Measurements from ENCODE around the gene PKMYT1.
"Not testable (repeated sequence)": the region's sequence is repeated elsewhere in the genome, so short reads cannot be mapped to it uniquely, and the experiment has no call there.

PKMYT1 gene

DNA sequence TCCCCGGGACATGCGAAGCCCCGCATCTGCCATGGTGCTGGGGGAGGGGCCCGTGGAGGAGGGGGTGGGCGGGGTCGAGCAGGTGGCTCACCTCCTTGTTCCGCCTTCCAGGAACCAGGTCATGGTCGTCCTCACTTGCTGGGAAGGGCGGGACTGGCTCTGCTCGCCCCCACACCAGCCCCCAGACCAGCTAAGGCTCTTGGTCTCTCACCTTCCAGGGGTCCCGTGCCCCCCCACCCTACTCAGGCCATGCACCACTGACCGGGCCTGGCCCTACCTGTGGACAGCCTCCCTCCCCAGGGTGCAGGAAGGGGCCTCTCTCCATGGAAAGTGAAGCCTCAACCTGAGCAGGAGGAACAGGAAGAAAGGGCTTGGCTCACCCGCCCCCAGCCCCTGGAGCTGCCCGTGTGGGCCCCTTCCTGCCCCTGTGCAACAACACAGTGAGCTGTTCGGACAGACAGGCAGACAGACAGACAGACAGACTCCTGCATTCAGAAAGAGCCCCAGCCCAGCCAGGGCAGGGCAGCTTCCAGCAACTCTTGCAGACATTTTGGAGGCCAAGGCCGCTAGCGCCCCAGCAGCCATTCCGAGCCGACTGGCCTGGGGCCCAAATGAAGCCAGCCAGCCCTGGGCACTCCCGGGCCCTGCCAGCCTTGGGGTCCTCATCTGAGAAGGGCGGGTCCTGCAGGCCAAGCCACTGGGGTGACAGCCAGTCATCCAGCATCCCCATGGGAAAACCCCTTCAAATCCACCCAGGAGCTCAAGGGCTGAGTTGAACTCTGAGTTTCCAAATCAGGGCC, 24.3 kb downstream of the PKMYT1 start:
- no peak for DNase-seq

DNA sequence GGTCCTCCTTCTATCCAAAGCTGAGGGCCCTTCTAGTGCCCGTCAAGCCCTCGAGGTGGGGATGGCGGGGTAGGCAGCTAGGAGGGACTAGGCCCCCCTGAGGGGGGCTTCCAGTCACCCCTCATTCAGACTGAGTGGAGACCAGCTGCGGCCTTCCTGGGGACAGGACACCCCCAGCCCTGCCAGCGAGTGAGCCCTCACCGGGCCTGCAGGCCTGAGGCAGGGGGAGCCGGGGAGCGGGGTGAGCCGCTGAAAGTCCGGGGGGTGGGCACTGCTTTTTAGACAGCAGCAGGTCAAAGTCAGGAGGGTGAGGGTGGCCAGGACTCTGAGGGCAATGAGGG, 24.8 kb downstream of the PKMYT1 start:
- no peak for DNase-seq

DNA sequence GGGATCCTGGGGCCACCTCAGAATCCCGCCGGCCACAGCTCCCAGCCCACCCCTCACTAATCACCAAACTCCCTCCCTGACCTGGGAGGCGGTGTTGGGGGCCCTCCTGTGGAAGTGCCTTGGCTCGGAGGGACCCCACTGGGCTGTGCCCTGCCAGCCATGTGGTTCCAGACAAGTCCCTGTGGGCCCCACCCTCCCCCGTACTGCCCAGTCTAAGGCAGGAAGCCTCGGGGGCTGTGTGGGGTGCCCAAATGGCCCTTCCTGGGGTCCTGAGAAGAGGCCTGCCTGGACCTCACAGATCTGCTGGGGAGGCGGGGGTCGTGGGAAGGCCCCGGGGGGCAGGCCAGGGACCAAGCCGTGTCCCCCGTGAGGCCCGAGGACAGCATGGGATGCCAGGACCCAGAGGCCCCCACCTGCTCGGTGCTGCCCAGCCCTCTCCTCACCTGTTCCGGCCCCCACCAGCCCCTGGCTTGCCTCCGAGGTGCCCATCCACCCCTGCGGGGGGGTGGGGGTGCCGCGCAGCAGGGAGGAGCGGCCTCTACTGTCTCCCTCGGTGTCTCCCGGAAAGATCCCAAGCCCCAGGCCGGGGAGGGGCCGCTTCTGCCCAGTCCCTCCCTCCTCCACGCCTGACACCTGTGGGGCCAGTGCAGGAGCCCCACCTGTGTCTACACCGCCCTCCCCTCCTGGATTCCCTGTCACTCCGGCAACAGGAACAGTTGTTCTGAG, 25.4 kb downstream of the PKMYT1 start:
- no peak for DNase-seq

DNA sequence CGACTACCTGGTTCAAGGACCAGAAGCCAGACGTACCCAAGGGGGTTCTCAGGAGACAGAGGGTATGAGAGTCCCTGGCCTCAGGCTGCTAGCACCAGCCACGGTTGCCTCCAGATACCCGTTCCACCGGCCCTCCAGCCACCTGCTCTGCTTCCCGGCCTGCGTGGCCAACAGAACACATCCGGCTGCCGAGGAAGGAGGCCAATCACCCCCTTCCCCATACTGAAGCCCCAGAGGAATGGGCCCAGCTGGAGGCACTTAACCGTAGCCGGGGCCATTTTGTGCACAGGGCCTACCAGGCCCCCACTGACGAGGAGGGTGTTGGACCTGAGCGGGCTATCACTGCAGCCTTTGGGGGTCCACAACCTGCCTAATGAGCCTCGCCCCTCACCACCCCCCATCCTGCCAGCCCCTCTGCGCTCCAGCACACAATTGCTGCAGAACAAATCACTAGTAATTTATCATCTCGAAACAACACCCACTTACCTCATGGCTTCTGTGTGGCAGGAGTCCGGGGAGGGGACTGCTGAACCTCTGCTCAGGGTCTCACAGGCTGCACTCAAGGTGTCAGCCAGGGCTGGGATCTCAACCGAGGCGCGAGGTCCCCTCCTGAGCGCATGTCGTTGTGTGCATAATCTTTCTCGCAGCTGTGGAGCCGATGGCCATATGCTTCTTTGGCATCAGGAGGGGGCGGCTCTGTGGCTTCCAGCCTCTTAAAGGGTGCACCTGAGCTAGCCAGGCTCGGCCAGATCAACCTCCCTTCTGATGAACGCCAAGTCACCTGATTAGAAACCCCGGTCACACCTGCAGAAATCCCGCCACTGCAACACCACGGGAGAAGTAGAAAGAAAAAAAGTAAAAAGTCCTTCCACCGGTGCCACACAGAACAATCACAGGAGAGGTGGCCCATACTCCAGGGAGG, 26.3 kb downstream of the PKMYT1 start:
- DNase-seq = no peak

DNA sequence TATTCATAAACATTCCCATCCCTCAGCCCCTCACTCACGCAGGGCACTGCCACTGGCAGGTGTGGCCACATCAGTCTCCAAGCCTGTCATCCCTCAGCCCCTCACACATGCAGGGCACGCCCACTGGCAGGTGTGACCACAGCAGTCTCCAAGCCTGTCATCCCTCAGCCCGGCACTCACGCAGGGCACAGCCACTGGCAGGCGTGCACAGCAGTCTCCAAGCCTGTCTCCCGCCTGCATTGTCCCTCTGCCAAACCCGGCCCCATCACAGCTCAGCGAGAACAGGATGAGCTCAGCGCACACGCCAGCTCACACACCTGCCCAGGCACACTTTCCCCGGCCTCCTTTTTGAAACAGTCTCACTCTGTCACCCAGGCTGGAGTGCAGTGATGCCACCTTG, 27.6 kb downstream of the PKMYT1 start:
- no peak for DNase-seq

DNA sequence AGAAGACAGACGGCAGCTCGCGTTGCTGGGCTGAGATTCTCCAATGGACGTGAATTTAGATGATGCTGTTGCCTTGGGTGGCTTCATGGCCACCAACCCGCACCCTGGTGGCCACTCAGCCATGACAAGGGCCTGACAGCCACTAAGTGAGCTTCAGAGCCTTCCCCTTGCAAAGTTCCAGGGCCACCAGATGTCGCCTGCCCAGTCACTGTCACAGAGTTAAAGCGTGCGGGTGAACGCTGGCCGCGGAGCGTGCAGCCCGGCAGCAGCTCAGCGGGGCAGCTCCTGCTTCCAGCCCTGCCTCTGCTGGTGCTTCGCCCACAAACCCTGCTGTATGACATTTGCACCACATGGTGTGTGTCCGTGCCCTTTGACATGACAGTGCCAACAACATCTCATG, 29.5 kb downstream of the PKMYT1 start:
- DNase-seq = no peak

DNA sequence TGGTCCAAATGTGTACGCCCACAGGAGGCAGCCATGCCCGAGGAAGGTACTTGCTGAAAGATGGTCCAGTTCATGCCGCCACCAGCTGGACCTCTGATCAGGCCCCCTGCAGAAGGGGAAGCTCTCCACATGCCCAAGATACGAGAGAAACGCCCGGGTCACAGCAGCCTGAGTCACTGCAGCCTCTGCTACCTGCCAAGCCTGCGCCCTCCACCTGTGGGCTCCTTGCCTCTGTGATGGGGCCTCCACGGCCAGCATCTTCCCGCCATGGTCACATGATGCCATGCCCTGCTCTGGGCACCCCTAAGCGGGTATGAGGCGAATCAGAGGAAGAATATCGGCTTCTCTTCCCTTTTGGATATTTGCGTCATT, 29.9 kb downstream of the PKMYT1 start:
- no peak for DNase-seq

DNA sequence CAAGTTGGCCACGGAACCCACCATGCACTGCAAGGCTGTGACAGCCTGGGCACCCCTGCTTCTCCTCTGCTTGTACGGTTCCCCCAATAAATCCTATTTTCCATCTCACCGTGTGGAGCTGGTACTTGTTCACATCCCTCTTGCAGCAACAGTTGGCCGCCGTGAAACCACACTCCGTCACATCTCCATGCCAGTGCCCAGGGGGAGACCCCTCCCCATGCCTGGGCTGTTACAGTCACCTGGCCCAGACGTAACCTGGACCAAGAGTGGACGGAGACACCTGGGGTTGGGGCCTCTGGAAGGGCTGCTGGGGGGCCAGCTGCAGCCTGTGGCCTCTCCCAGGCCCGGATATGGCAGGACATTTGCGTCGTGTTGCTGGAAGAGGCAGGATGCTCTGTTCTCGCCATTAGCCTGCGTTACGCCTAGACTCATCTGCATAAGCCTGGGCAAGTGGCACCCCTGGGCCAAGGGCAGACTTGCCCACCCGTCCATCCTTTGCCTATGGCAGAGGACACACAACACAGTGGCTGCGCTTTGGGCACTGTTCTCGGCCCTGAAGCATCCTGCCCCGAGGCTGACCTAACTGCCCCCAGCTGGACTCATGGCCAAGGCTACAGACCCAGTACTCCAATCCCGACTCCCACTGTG, 30.4 kb downstream of the PKMYT1 start:
- DNase-seq = no peak

DNA sequence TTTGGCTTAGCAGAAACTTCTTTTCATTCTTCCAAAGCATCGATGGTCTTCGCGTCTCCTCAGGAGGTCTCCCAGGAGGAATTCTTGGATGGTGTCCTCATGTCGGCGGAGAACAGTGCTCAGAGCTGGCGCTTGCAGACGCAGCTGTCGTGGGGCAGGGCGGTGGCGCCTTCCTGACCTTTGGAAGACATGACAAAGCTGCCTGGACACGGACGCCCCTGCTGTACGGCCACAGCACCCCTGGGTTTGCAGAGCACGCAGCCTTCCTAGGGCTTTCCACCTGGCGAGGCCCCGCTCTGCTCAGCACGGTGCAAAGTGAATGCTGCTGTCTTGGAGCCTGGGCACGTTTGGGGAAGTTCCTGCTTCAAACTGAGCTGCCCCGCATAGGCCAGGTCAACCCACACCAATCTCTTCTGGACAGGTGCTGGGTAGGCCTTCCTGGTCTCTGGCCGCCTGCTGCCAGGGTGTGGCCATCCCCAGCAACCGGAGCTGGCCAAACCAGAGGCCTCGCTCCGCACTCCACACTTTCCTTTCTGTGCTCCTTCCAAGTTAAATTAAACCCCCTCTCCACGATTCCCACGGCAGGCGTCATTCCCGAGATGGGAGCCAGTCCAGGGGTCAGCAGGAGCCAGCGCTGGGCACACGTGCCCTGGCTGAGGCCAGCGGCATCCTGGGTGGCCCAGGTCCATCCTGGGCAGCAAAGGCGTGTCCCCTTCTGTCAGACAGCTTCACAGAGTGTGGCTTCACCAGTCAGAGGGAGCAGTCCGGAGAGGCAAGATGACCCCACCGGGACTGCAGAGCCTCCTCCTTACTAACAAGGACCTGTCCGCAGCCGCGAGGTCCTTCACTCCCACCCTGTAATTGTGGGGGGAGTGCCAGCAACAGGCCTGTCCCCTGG, 31.2 kb downstream of the PKMYT1 start:
- DNase-seq = no peak

DNA sequence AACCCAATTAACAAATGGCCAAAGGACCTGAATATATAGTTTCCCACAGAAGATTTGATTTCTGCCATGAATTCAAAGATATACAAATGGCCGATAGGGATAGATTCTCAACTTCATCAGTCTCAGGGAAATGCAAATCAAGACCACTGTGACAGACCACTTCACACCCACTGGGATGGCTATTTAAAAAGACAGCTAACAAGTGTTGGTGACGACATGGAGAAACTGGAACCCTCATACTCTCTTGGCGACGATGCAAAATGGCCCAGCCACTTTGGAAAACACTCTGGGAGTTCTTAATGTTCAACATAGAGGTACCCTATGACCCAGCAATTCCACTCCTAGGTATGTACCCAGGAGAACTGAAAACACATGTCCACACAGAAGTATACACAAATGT, 33.6 kb downstream of the PKMYT1 start:
- no peak for DNase-seq

DNA sequence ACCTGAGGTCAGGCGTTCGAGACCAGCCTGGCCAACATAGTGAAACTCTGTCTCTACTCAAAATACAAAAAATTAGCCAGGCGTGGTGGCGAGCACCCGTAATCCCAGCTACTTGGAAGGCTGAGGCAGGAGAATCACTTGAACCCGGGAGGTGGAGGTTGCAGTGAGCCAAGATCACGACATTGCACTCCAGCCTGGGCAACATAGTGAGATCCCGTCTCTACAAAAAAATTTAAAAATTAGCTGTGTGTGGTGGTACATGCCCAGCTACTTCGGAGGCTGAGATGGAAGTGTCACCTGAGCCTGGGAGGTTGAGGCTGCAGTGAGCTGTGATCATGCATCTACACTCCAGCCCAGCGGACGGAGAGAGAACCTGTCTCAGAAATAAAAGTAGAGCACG, 36.5 kb downstream of the PKMYT1 start:
- DNase-seq = not testable (repeated sequence)

DNA sequence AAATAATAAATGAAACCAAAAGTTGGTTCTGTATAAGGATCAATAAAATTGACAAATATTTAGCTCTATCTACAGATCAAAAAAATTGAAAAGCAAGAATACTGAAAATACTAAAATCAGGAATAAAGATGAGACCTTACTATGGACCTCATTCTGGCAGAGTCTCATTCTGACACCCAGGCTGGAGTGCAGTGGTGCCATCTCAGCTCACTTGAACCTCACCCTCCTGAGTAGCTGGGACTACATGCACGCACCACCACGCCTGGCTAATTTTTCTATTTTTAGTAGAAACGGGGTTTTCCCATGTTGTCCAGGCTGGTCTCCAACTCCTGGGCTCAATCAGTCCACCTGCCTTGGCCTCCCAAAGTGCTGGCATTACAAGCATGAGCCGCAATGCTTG, 38.2 kb downstream of the PKMYT1 start:
- no peak for DNase-seq

DNA sequence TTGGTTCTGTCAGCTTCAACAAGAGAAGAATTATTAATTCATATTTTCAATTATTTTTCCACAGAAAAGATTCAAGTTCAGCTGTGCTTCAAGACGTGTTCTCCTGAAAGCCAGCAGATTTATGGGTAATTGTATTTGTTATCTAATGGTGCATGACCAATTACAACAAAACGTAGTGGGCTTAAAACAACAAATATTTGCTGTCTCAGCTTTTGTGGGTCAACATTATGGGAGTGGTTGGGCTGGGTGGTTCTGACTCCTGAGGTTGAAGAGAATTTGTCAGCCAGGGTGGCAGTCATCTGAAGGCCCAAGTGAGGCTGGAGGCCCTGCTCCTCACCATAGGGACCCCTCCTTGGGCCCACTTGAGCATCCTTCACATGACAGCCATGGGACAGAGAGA, 40.3 kb downstream of the PKMYT1 start:
- no peak for DNase-seq

DNA sequence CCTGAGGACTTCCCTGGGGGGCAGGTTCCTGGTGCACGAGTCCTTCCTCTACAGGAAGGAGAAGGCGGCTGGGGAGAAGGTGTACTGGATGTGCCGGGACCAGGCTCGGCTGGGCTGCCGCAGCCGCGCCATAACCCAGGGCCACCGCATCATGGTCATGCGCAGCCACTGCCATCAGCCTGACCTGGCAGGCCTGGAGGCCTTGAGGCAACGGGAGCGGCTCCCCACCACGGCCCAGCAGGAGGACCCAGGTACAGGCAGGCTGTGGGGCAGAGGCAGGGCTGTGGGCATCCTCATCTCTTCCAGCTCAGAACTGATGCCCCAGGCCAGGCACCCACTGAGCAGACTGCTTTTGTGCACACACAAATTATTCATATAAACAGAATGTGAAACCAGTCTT, 42.0 kb downstream of the PKMYT1 start:
- DNase-seq = no peak

DNA sequence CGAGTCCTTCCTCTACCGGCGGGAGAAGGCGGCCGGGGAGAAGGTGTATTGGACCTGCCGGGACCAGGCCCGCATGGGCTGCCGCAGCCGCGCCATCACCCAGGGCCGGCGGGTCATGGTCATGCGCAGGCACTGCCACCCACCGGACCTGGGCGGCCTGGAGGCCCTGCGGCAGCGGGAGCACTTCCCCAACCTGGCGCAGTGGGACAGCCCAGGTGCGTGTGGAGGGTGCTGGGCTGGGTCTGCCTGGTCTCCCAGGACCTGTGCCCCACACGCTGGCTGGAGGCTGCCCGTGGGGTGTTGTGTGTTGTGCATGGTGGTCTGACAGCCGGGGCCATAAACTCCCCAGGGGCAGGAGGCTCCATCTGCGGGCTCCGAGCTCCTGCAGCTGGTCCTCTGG, 43.1 kb downstream of the PKMYT1 start:
- DNase-seq = no peak

DNA sequence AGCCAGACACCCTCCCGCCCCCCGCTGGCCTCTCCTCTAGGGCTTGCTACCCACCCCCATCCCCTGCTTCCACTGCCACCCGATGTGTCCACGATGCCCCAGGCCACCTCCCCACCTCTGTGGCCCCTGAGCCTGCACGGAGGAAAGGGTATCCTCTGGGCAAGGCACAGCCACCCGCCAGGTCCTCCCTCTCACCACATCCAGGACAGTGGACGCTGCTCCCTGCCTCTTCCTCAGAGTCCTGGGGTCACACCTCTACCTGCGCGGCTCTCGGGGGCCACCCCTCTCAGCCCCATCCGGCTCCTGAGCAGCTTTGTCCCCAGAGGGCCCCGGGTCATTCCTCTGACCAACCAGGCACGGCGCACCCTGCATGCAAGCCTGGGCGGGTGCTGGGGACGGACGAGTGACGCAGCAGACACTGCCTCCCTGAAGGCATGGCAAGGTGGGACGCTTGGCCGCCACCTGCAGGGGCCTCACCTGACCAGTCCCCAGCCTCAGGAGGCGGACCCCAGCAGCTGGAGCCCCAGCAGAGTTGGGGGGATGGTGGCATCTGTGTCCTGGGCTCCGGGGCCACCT, 43.7 kb downstream of the PKMYT1 start:
- DNase-seq = no peak

DNA sequence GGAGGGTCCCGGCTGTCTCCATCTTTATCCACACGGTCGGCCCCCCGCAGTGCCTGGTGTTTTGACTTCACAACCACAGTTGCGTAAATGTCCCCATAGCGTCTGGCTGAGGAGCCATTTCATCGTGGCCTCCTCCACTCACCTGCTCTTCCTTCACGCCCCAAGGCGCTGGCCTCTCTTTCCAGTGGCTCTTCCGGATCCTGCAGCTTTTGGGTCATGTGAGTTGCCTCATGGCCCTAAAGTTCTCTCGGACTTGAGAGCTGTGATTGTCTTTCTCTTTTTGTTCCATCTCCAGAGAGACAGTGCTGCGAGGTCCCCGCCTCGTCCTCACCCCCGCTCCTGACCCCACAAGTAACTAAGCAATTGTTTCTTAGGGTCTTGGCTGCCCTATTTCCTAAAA, 45.8 kb downstream of the PKMYT1 start:
- no peak for DNase-seq

DNA sequence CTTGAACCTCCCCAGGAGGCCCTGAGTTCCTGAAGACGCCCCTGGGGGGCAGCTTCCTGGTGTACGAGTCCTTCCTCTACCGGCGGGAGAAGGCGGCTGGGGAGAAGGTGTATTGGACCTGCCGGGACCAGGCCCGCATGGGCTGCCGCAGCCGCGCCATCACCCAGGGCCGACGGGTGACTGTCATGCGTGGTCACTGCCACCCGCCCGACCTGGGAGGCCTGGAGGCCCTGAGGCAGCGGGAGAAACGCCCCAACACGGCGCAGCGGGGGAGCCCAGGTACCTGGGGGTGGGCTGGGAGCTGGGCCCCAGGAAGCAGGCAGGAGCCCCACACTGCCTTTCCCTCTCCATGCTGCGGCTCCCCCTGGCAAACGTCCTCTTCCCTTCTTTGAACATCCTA, 46.5 kb downstream of the PKMYT1 start:
- DNase-seq = no peak

DNA sequence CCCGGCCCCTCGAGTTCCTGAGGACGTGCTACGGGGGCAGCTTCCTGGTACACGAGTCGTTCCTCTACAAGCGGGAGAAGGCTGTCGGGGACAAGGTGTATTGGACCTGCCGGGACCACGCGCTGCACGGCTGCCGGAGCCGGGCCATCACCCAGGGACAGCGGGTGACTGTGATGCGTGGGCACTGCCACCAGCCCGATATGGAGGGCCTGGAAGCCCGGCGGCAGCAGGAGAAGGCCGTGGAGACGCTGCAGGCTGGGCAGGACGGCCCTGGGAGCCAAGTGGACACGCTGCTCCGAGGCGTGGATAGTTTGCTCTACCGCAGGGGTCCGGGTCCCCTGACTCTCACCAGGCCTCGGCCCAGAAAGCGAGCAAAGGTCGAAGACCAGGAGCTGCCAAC, 47.1 kb downstream of the PKMYT1 start:
- no peak for DNase-seq

DNA sequence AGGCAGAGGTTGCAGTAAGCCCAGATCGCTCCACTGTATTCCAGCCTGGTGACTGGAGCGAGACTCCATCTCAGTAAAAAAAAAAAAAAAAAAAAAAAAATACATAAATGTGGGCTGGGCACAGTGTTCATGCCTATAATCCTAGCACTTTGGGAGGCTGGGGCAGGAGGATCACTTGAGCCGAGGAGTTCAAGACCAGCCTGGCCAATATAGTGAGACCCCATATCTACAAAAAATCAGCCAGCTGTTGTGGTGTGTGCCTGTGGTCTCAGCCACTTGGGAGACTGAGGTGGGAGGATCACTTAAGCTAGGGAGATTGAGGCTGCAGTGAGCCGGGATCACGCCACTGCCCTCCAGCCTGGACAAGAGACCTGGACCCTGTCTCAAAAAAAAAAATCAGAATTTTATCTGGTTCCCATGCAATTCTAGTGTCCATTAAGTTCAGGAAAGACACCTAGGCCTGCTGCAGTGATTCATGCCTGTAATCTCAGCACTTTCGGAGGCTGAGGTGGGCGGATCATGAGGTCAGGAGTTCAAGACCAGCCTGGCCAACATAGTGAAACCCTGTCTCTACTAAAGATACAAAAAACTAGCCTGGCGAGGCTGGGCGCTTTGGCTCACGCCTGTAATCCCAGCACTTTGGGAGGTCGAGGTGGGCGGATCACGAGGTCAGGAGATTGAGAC, 48.9 kb downstream of the PKMYT1 start:
- DNase-seq = not testable (repeated sequence)

DNA sequence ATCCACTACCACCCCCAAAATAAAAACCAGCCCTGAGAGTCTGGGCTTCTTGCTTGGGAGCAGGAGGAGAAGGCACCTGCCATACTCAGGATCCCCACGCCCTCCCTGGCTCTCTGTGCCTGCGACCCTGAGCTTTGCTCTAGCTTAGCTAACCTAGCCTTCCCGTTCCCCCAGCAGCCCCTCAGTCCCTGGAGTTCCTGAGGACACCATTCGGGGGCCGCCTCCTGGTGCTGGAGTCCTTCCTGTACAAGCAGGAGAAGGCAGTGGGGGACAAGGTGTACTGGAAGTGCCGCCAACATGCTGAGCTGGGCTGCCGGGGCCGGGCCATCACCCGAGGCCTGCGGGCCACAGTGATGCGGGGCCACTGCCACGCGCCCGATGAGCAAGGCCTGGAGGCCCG, 50.0 kb downstream of the PKMYT1 start:
- no peak for DNase-seq
